HG03103 (cell line): ENCODE data around the gene MRPL33.

Experiments used
- ATAC-seq: cut with Tn5 transposase; IDR thresholded peaks from one replicate; pipeline ENCODE4 v1.9.1; 2021; ENCODE audit warnings: low read depth; ENCODE audit not compliant: unreplicated experiment

Gene MRPL33

GRCh38 chr2:27773959-27774358 is 2.4 kb downstream of the MRPL33 start:
- ATAC-seq, result no peak

- no peak for ATAC-seq
Measured at GRCh38 chr2:27776097-27776496, 4.6 kb downstream of the MRPL33 start.

GRCh38 chr2:27776696-27777095 is 5.2 kb downstream of the MRPL33 start:
- ATAC-seq, result no peak

- ATAC-seq, result no peak
Measured at GRCh38 chr2:27779417-27780055, 8.0 kb downstream of the MRPL33 start.

GRCh38 chr2:27781496-27781895 is 10.0 kb downstream of the MRPL33 start:
- no peak for ATAC-seq

- ATAC-seq, result no peak
Measured at GRCh38 chr2:27782701-27783100, 11.2 kb downstream of the MRPL33 start.

- ATAC-seq, result no peak
Measured at GRCh38 chr2:27790796-27791195, 19.3 kb downstream of the MRPL33 start.

GRCh38 chr2:27792759-27793158 is 21.2 kb downstream of the MRPL33 start:
- no peak for ATAC-seq

- ATAC-seq, result no peak
Measured at GRCh38 chr2:27795093-27795834, 23.7 kb downstream of the MRPL33 start.

GRCh38 chr2:27795868-27796277 is 24.4 kb downstream of the MRPL33 start:
- ATAC-seq, result no peak

GRCh38 chr2:27796791-27797765 is 25.6 kb downstream of the MRPL33 start:
- ATAC-seq, result no peak

GRCh38 chr2:27797841-27798240 is 26.3 kb downstream of the MRPL33 start:
- ATAC-seq, result no peak

- ATAC-seq, result no peak
Measured at GRCh38 chr2:27798486-27798885, 27.0 kb downstream of the MRPL33 start.

GRCh38 chr2:27798948-27799645 is 27.6 kb downstream of the MRPL33 start:
- ATAC-seq, result no peak

GRCh38 chr2:27799646-27800010 is 28.1 kb downstream of the MRPL33 start:
- no peak for ATAC-seq

GRCh38 chr2:27800856-27801255 is 29.3 kb downstream of the MRPL33 start:
- ATAC-seq, result no peak

- no peak for ATAC-seq
Measured at GRCh38 chr2:27802547-27802946, 31.0 kb downstream of the MRPL33 start.

- no peak for ATAC-seq
Measured at GRCh38 chr2:27803046-27803445, 31.5 kb downstream of the MRPL33 start.

- ATAC-seq, result no peak
Measured at GRCh38 chr2:27804146-27804545, 32.6 kb downstream of the MRPL33 start.

GRCh38 chr2:27805180-27805579 is 33.7 kb downstream of the MRPL33 start:
- ATAC-seq, result no peak
